ENCODE data around the gene KIAA0753.

The KIAA0753 gene

DNA sequence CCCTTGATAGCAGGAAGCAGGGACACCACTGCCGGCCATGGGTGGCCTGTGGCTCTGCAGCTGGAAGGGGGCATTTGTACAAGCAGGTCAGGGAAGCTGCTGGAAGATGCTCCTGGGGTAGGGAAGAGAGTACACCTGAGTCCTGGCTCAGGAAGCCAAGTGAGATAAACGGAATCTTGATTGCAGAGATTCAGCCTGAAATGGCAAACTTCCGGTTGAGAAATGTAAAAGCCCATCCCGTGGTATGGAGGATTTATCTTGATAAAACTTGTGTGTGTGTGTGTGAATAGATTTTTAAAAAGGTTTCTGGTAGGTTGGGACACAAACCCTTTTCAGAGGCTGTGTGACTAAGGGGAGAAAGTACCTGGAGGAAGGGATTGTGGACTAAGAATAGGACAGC, 40.7 kb upstream of the KIAA0753 start:
- H3K36me3 ChIP-seq: no peaks in the 10 kb centered on the region
- H3K4me1 ChIP-seq: peaks cover 52% of the 10 kb centered on the region
- H3K4me2 ChIP-seq: peak overlapping the region; percentile 66; the same call in 1 of the 2 replicates
- no peak overlapping the region for H3K27ac ChIP-seq
- H3K4me3 ChIP-seq: no peak overlapping the region
- peaks cover 41% of the 10 kb centered on the region for H3K27me3 ChIP-seq
- no peak overlapping the region for H3K9ac ChIP-seq
- peaks cover 26% of the 10 kb centered on the region for H4K20me1 ChIP-seq
- H3K9me3 ChIP-seq: no peaks in the 10 kb centered on the region
- no peak for TF ChIP-seq Cebpa-rat (IDR thresholded peaks at IDR 0.05)

DNA sequence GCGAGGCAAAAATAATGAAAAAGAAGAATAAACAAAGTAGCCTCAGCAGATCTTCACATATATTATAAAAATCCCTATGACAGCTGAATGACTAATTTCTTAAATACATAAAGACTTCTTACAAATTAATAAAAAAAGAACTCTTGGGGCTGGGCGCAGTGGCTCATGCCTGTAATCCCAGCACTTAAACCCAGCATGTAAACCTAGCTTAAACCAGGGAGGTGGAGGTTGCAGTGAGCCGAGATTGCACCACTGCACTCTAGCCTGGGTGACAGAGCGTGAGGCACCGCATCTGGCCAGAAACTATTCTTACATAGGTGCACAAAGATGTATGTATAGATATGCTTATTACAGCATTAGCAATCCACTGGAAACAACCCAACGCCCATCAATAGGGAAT, 38.7 kb upstream of the KIAA0753 start:
- TF ChIP-seq Cebpa-rat (IDR thresholded peaks at IDR 0.05): no peak
- peaks cover 58% of the 10 kb centered on the region for H3K27me3 ChIP-seq
- H3K4me2 ChIP-seq: 0 out of 2 replicates have a peak overlapping the region, but pooled peaks have one; percentile 66
- H3K27ac ChIP-seq: no peak overlapping the region
- no peaks in the 10 kb centered on the region for H3K36me3 ChIP-seq
- no peaks in the 10 kb centered on the region for H3K9me3 ChIP-seq
- peaks cover 44% of the 10 kb centered on the region for H4K20me1 ChIP-seq
- no peak overlapping the region for H3K4me3 ChIP-seq
- H3K4me1 ChIP-seq: peaks cover 59% of the 10 kb centered on the region
- no peak overlapping the region for H3K9ac ChIP-seq

DNA sequence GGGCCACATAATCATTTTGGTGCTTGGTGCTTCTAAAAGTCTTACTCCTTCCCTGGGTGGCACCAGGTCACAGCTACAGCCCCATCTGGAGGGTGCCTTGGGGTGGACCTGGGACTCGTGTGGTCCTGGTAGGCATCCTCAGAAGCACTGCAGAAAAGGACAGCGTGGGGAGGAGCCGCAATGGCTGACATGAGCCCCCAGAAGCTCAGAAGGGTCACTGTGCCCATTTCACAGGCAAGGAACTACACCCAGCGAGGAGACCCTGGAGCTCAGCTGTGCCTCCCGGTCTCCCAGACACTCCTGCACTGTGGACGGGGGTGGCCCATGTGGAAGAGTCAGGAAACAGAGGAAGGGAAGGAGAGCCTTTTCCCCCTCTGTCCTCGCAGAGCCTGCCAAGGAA, 37.4 kb upstream of the KIAA0753 start:
- Histone ChIP-seq H3K4me2 (peak overlapping the region; percentile 70), H3K9me3 (no peaks in the 10 kb centered on the region), H3K27ac (no peak overlapping the region), H3K27me3 (peaks cover 58% of the 10 kb centered on the region), H4K20me1 (peaks cover 44% of the 10 kb centered on the region), H3K4me3 (no peak overlapping the region), H3K36me3 (no peaks in the 10 kb centered on the region), H3K9ac (no peak overlapping the region), H3K4me1 (peaks cover 59% of the 10 kb centered on the region)
- no peak for TF ChIP-seq Cebpa-rat (IDR thresholded peaks at IDR 0.05)

GRCh38 chr17:6677158-6677831, 36.8 kb upstream of the KIAA0753 start:
- H3K27ac ChIP-seq: no peak overlapping the region
- no peak overlapping the region for H3K9ac ChIP-seq
- no peak for TF ChIP-seq Cebpa-rat (IDR thresholded peaks at IDR 0.05)
- peaks cover 58% of the 10 kb centered on the region for H3K27me3 ChIP-seq
- H3K9me3 ChIP-seq: no peaks in the 10 kb centered on the region
- H3K4me1 ChIP-seq: peaks cover 59% of the 10 kb centered on the region
- no peaks in the 10 kb centered on the region for H3K36me3 ChIP-seq
- H3K4me2 ChIP-seq: peak overlapping the region; percentile 70
- H4K20me1 ChIP-seq: peaks cover 44% of the 10 kb centered on the region
- H3K4me3 ChIP-seq: no peak overlapping the region

- no peak overlapping the region for H3K4me3 ChIP-seq
- no peak overlapping the region for H3K9ac ChIP-seq
- no peak for TF ChIP-seq Cebpa-rat (IDR thresholded peaks at IDR 0.05)
- H3K4me2 ChIP-seq: peak overlapping the region; percentile 70
- H3K4me1 ChIP-seq: peaks cover 59% of the 10 kb centered on the region
- no peak overlapping the region for H3K27ac ChIP-seq
- no peaks in the 10 kb centered on the region for H3K9me3 ChIP-seq
- H4K20me1 ChIP-seq: peaks cover 44% of the 10 kb centered on the region
- H3K27me3 ChIP-seq: peaks cover 56% of the 10 kb centered on the region
- no peaks in the 10 kb centered on the region for H3K36me3 ChIP-seq
These were observed 36.3 kb upstream of the KIAA0753 start for GRCh38 chr17:6676802-6677157.

- Histone ChIP-seq H3K36me3 (no peaks in the 10 kb centered on the region), H3K9me3 (no peaks in the 10 kb centered on the region), H3K4me1 (peaks cover 46% of the 10 kb centered on the region), H3K9ac (no peak overlapping the region), H3K27ac (no peak overlapping the region), H3K4me3 (no peak overlapping the region), H4K20me1 (peaks cover 44% of the 10 kb centered on the region), H3K27me3 (peaks cover 51% of the 10 kb centered on the region), H3K4me2 (peak overlapping the region; percentile 39)
- no peak for TF ChIP-seq Cebpa-rat (IDR thresholded peaks at IDR 0.05)
These were observed 34.8 kb upstream of the KIAA0753 start for GRCh38 chr17:6675201-6675825.

- H3K4me1 ChIP-seq: peaks cover 38% of the 10 kb centered on the region
- no peak overlapping the region for H3K4me2 ChIP-seq
- peaks cover 51% of the 10 kb centered on the region for H3K27me3 ChIP-seq
- H3K9me3 ChIP-seq: no peaks in the 10 kb centered on the region
- no peak overlapping the region for H3K4me3 ChIP-seq
- TF ChIP-seq Cebpa-rat (IDR thresholded peaks at IDR 0.05): no peak
- H4K20me1 ChIP-seq: peaks cover 44% of the 10 kb centered on the region
- H3K36me3 ChIP-seq: no peaks in the 10 kb centered on the region
- no peak overlapping the region for H3K9ac ChIP-seq
- no peak overlapping the region for H3K27ac ChIP-seq
These were observed 34.1 kb upstream of the KIAA0753 start for GRCh38 chr17:6674586-6674985.

- TF ChIP-seq Cebpa-rat (IDR thresholded peaks at IDR 0.05): no peak
- H3K27me3 ChIP-seq: peaks cover 20% of the 10 kb centered on the region
- H3K9me3 ChIP-seq: no peaks in the 10 kb centered on the region
- no peak overlapping the region for H3K4me3 ChIP-seq
- no peak overlapping the region for H3K4me2 ChIP-seq
- H3K27ac ChIP-seq: no peak overlapping the region
- peaks cover 27% of the 10 kb centered on the region for H3K4me1 ChIP-seq
- peaks cover 26% of the 10 kb centered on the region for H4K20me1 ChIP-seq
- no peaks in the 10 kb centered on the region for H3K36me3 ChIP-seq
- no peak overlapping the region for H3K9ac ChIP-seq
These were observed 30.9 kb upstream of the KIAA0753 start for GRCh38 chr17:6671431-6671830.

DNA sequence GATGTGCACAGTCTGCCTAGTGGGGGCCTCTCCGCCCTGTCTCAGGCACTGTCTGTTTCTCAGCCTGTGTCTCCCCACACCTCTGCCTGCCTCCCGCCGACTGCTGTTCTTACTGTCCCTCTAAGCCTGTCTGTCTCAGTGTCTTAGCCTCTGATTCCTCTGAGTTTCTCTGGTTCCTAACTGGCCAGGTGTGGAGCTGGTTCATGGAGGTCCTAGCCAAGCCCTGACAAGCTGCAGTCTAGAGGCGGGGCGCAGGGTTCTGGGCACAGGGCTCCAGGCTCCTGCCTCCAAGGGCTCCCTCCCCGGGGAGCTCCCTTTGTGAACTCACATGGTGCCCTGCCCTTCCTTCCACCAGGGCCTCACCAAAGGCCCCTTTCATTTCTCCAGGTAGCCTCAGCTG, 30.5 kb upstream of the KIAA0753 start:
- Histone ChIP-seq H3K9ac (no peak overlapping the region), H3K36me3 (no peaks in the 10 kb centered on the region), H3K4me1 (peaks cover 30% of the 10 kb centered on the region), H3K9me3 (no peaks in the 10 kb centered on the region), H3K27me3 (peaks cover 16% of the 10 kb centered on the region), H4K20me1 (peaks cover 22% of the 10 kb centered on the region; the same call in 1 of the 2 replicates), H3K4me3 (no peak overlapping the region), H3K4me2 (no peak overlapping the region), H3K27ac (no peak overlapping the region)
- TF ChIP-seq Cebpa-rat (IDR thresholded peaks at IDR 0.05): no peak

DNA sequence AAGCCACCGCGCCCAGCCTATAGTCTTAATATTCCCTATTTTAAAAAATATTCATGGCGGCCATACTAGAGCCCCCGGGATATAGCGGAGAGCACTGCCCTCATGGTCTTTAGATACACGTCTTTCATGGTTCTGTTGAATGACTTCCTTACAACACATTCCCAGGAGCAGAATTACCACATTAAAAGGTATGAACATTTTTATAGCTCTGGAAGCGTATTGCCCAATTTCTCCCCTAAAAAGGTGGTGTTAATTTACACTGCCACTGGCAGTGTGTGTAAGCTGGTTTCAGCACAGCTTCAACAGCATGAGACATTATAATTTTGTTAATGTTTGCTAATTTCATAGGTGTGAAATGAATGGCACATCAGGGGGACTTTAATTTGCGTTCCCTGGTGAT, 30.1 kb upstream of the KIAA0753 start:
- TF ChIP-seq Cebpa-rat (IDR thresholded peaks at IDR 0.05): no peak
- H3K27ac ChIP-seq: no peak overlapping the region
- no peak overlapping the region for H3K9ac ChIP-seq

More for the DNA sequence above, 30.1 kb upstream of the KIAA0753 start:
- peaks cover 11% of the 10 kb centered on the region for H3K27me3 ChIP-seq
- H3K4me1 ChIP-seq: peaks cover 27% of the 10 kb centered on the region
- peaks cover 18% of the 10 kb centered on the region; the same call in 1 of the 2 replicates for H4K20me1 ChIP-seq
- H3K4me3 ChIP-seq: no peak overlapping the region
- no peaks in the 10 kb centered on the region for H3K9me3 ChIP-seq
- H3K4me2 ChIP-seq: no peak overlapping the region
- no peaks in the 10 kb centered on the region for H3K36me3 ChIP-seq
